WTC11 (cell line): ENCODE measurements around the gene GRM7. TPM values are rescaled to one million over a fixed set of nuclear protein-coding genes. Genes with fewer than 3 reads are reported as not detected.

Source experiments
- ATAC-seq: fragments of 200-7000 bp; cut with Tn5 transposase; 2 replicates; pipeline ENCODE4 v1.10.0; 2021; ENCODE audit warnings: mild to moderate bottlenecking, moderate library complexity
- CTCF ChIA-PET: fragments of 300-600 bp; sonication (Branson Sonifier 250); formaldehyde crosslinking; loops from one replicate; lab custom pipeline; 2021; ENCODE audit warnings: antibody characterized with exemption; lab: Charles Lee
- POLR2A ChIA-PET: fragments of 350-600 bp; sonication (Branson Sonifier 250); formaldehyde crosslinking; loops from one replicate; lab custom pipeline; 2021; ENCODE audit warnings: antibody characterized with exemption; lab: Charles Lee
- DNase-seq: peaks from one replicate; pipeline ENCODE4 v3.0.0; 2021; ENCODE audit warnings: low spot score
- H3K27ac Mint-ChIP-seq: 2 replicates; pipeline ENCODE4 v1.8.0; 2021; ENCODE audit warnings: mixed read lengths
- H3K27me3 Mint-ChIP-seq: 2 replicates; pipeline ENCODE4 v1.8.0; 2021; ENCODE audit warnings: low read depth, mild to moderate bottlenecking, moderate library complexity, mixed read lengths
- H3K36me3 Mint-ChIP-seq: 2 replicates; pipeline ENCODE4 v1.8.0; 2021; ENCODE audit warnings: mixed read lengths
- H3K4me1 Mint-ChIP-seq: 2 replicates; pipeline ENCODE4 v1.8.0; 2022; ENCODE audit warnings: mixed read lengths
- H3K4me3 Mint-ChIP-seq: 2 replicates; pipeline ENCODE4 v1.8.0; 2021; ENCODE audit warnings: mild to moderate bottlenecking, moderate library complexity, mixed read lengths
- H3K9me3 Mint-ChIP-seq: 2 replicates; pipeline ENCODE4 v1.8.0; 2021; ENCODE audit warnings: mixed read lengths
- ATF2 ChIP-seq: sonication (generic); formaldehyde crosslinking; IDR thresholded peaks from 2 replicates; pipeline ENCODE4 v1.8.1; 2022; ENCODE audit warnings: low read depth, missing genetic modification reagents, borderline replicate concordance
- CBFB ChIP-seq: sonication (generic); formaldehyde crosslinking; IDR thresholded peaks from 2 replicates; pipeline ENCODE4 v1.8.1; 2022; ENCODE audit warnings: mild to moderate bottlenecking, low read depth, missing genetic modification reagents
- CDX4 ChIP-seq: fragments of 250-450 bp; sonication (Bioruptor Pico); IDR thresholded peaks from 2 replicates; pipeline ENCODE4 v1.9.0; 2021; ENCODE audit warnings: moderate library complexity, mild to moderate bottlenecking, inconsistent platforms, borderline replicate concordance
- CREM ChIP-seq: sonication (generic); formaldehyde crosslinking; IDR thresholded peaks from 2 replicates; pipeline ENCODE4 v1.8.1; 2022; ENCODE audit warnings: mild to moderate bottlenecking, missing genetic modification reagents, moderate library complexity
- E2F5 ChIP-seq: sonication (generic); formaldehyde crosslinking; IDR thresholded peaks from 2 replicates; pipeline ENCODE4 v1.8.1; 2022; ENCODE audit warnings: mild to moderate bottlenecking, moderate library complexity, missing genetic modification reagents
- ELF4 ChIP-seq: sonication (generic); formaldehyde crosslinking; IDR thresholded peaks from 2 replicates; pipeline ENCODE4 v1.8.1; 2022; ENCODE audit warnings: low read depth, mild to moderate bottlenecking, moderate library complexity, missing genetic modification reagents
- FOXJ3 ChIP-seq: sonication (generic); formaldehyde crosslinking; IDR thresholded peaks from 2 replicates; pipeline ENCODE4 v1.9.0; 2021; ENCODE audit warnings: missing genetic modification reagents, mild to moderate bottlenecking, borderline replicate concordance
- FOXK1 ChIP-seq: sonication (generic); formaldehyde crosslinking; IDR thresholded peaks from 2 replicates; pipeline ENCODE4 v1.8.0; 2022; ENCODE audit warnings: mild to moderate bottlenecking, moderate library complexity, missing genetic modification reagents
- FOXP1 ChIP-seq: sonication (generic); formaldehyde crosslinking; IDR thresholded peaks from 2 replicates; pipeline ENCODE4 v1.8.0; 2022; ENCODE audit warnings: missing genetic modification reagents, mild to moderate bottlenecking, moderate library complexity, borderline replicate concordance
- GTF2I ChIP-seq: fragments of 250-450 bp; sonication (Bioruptor Pico); conservative IDR thresholded peaks from 2 replicates; pipeline ENCODE4 v1.4.0; 2021; ENCODE audit warnings: mild to moderate bottlenecking
- HMGA2 ChIP-seq: fragments of 250-450 bp; sonication (Bioruptor Pico); IDR thresholded peaks from 2 replicates; pipeline ENCODE4 v1.4.0; 2021; ENCODE audit warnings: mild to moderate bottlenecking, moderate library complexity
- JAZF1 ChIP-seq: fragments of 250-450 bp; sonication (Bioruptor Pico); IDR thresholded peaks from 2 replicates; pipeline ENCODE4 v1.9.0; 2021; ENCODE audit warnings: moderate library complexity, mild to moderate bottlenecking, inconsistent platforms
- NFATC4 ChIP-seq: fragments of 250-450 bp; sonication (Bioruptor Pico); IDR thresholded peaks from 2 replicates; pipeline ENCODE4 v1.9.0; 2021; ENCODE audit warnings: mild to moderate bottlenecking
- NFYB ChIP-seq: sonication (generic); formaldehyde crosslinking; conservative IDR thresholded peaks from 2 replicates; pipeline ENCODE4 v1.8.0; 2022; ENCODE audit warnings: low read depth, missing genetic modification reagents
- NR1H2 ChIP-seq: sonication (generic); formaldehyde crosslinking; IDR thresholded peaks from 2 replicates; pipeline ENCODE4 v1.9.0; 2021; ENCODE audit warnings: mild to moderate bottlenecking, moderate library complexity, missing genetic modification reagents
- OVOL2 ChIP-seq: fragments of 250-450 bp; sonication (Bioruptor Pico); IDR thresholded peaks from 2 replicates; pipeline ENCODE4 v1.9.0; 2021; ENCODE audit warnings: mild to moderate bottlenecking, borderline replicate concordance
- TEAD1 ChIP-seq: sonication (generic); formaldehyde crosslinking; IDR thresholded peaks from 2 replicates; pipeline ENCODE4 v1.8.0; 2022; ENCODE audit warnings: mild to moderate bottlenecking, missing genetic modification reagents
- ZNF219 ChIP-seq: sonication (generic); formaldehyde crosslinking; IDR thresholded peaks from 2 replicates; pipeline ENCODE4 v1.8.0; 2023; ENCODE audit warnings: missing genetic modification reagents, mild to moderate bottlenecking, borderline replicate concordance
- ZNF232 ChIP-seq: sonication (generic); formaldehyde crosslinking; IDR thresholded peaks from 2 replicates; pipeline ENCODE4 v1.8.0; 2022; ENCODE audit warnings: mild to moderate bottlenecking, missing genetic modification reagents
- ZNF317 ChIP-seq: sonication (generic); formaldehyde crosslinking; IDR thresholded peaks from 2 replicates; pipeline ENCODE4 v1.8.1; 2023; ENCODE audit warnings: low read depth, mild to moderate bottlenecking, moderate library complexity, missing genetic modification reagents, borderline replicate concordance
- total RNA-seq: library from RNA; stranded (reverse); gene quantifications from 3 replicates; pipeline ENCODE4 v1.2.3, GENCODE V29; 2021
- TF ChIP-seq, protein P1 (sequence below): sonication (generic); formaldehyde crosslinking; IDR thresholded peaks from 2 replicates; pipeline ENCODE4 v1.8.1; 2023; ENCODE audit warnings: mild to moderate bottlenecking, missing genetic modification reagents

Gene GRM7
- total RNA-seq, 1 experiment from 2014 or later, result 0.42 TPM

DNA sequence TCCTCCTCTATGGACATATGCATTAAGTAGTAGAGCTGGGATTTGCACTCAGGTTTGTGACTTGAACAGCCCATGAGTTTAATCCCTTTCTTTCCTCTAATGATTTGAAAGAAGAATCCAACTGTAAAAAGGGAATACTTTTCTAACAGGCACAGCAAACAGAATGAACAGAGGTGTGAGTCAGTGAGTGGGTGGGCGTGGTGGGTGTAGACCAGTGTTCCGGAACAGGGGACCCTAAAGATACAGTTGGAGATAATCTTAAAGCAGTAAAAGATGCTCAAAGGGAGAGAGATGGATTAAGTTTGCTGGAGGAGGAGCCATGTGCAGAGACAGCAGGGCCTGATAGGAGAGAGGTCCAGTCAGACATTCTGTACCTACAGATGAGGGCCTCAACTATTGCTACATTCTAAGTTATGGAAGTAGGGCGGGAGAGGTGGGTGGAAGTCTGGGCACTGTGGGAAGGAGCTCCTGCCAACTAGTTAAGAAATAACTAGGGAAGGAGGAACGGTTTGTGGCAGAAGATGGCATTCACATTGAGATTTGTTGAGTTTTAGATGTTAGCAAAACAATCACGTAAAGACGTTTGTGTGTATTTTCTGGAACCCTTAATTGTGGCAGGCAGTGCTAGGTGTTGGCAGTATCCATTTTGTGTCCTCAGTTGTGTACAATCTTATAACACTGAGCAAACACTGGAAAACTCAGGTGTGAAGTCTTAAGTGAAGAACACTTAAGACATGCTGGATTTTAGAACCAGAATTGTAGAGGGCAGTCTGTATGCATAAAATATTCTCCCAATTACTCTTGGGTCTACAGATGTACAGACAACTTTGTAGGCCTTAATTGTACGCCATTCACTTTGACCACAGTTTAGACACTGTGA lies 511.0 kb downstream of the GRM7 start (continued):
- TF ChIP-seq ATF2 (CRISPR knock-in tag) (no peak), FOXJ3 (CRISPR knock-in tag) (no peak), TEAD1 (CRISPR knock-in tag) (no peak), NFATC4 (CRISPR knock-in tag) (no peak), ZNF232 (CRISPR knock-in tag) (no peak)

- no peaks in the 10 kb centered on the region for H3K27me3 Mint-ChIP-seq
Observed at GRCh38 chr3:7377103-7377502, 516.2 kb downstream of the GRM7 start.

GRCh38 chr3:7381741-7382140 lies 520.8 kb downstream of the GRM7 start:
- no peak overlapping the region for H3K4me3 Mint-ChIP-seq
- CTCF ChIA-PET, result no interaction called here
- peaks cover 8% of the 10 kb centered on the region for H3K4me1 Mint-ChIP-seq
- DNase-seq (no peak), ATAC-seq (no peak)
- TF ChIP-seq FOXP1 (CRISPR knock-in tag) (no peak), ZNF219 (CRISPR knock-in tag) (no peak), E2F5 (CRISPR knock-in tag) (no peak), HMGA2 (CRISPR knock-in tag) (no peak), ZNF317 (no peak), JAZF1 (no peak), FOXK1 (CRISPR knock-in tag) (no peak), CDX4 (CRISPR knock-in tag) (no peak), OVOL2 (no peak), CBFB (CRISPR knock-in tag) (no peak), ELF4 (CRISPR knock-in tag) (no peak), CREM (CRISPR knock-in tag) (no peak), GTF2I (CRISPR knock-in tag) (no peak)
- TF ChIP-seq, protein P1, sequence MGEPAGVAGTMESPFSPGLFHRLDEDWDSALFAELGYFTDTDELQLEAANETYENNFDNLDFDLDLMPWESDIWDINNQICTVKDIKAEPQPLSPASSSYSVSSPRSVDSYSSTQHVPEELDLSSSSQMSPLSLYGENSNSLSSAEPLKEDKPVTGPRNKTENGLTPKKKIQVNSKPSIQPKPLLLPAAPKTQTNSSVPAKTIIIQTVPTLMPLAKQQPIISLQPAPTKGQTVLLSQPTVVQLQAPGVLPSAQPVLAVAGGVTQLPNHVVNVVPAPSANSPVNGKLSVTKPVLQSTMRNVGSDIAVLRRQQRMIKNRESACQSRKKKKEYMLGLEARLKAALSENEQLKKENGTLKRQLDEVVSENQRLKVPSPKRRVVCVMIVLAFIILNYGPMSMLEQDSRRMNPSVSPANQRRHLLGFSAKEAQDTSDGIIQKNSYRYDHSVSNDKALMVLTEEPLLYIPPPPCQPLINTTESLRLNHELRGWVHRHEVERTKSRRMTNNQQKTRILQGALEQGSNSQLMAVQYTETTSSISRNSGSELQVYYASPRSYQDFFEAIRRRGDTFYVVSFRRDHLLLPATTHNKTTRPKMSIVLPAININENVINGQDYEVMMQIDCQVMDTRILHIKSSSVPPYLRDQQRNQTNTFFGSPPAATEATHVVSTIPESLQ (CRISPR knock-in tag), result no peak
- no peaks in the 10 kb centered on the region for H3K27me3 Mint-ChIP-seq
- no peaks in the 10 kb centered on the region for H3K36me3 Mint-ChIP-seq
- POLR2A ChIA-PET, result no interaction called here
- H3K27ac Mint-ChIP-seq, result no peak overlapping the region
- H3K9me3 Mint-ChIP-seq, result no peaks in the 10 kb centered on the region; the same call in 1 of the 2 replicates

More at GRCh38 chr3:7377103-7377502, 516.2 kb downstream of the GRM7 start:
- Mint-ChIP-seq H3K27ac (no peak overlapping the region), H3K9me3 (no peaks in the 10 kb centered on the region; the same call in 1 of the 2 replicates), H3K4me3 (no peak overlapping the region), H3K36me3 (no peaks in the 10 kb centered on the region), H3K4me1 (peaks cover 8% of the 10 kb centered on the region)
- no peak for ATAC-seq
- no peak for TF ChIP-seq NFYB (CRISPR knock-in tag)
- TF ChIP-seq NR1H2 (CRISPR knock-in tag), result no peak
- TF ChIP-seq ZNF232 (CRISPR knock-in tag), result no peak
- POLR2A ChIA-PET, result no interaction called here
- CTCF ChIA-PET, result no interaction called here
- no peak for DNase-seq
